ENCODE measurements around the gene GATA3.

- no peak for TF ChIP-seq CTCF (IDR thresholded peaks at IDR 0.05; ENCODE audit: low read length)
- no peak for TF ChIP-seq EZH2 (optimal IDR thresholded peaks at IDR 0.05; ENCODE audit: low read depth, low read length)
- TF ChIP-seq EZH2phosphoT487 (IDR thresholded peaks at IDR 0.05; ENCODE audit: low read length): no peak
Observed at GRCh38 chr10:8060010-8060703, 5.7 kb downstream of the GATA3 start.

Data from MM.1S (cell line).